ENCODE results near the gene PFKFB4. TPM values are rescaled to one million over a fixed set of nuclear protein-coding genes. Genes with fewer than 3 reads are reported as not detected.

PFKFB4 gene
- total RNA-seq, 1 donor from 2014 or later: 18.2 TPM

GRCh38 chr3:48595075-48595525 lies 38.5 kb upstream of the PFKFB4 start, which contains the start of gene COL7A1:
TSS of gene COL7A1 (minus strand) at chr3:48595329. CDS start at chr3:48595159, 170 bp downstream.
- H3K36me3 ChIP-seq (ENCODE audit: control insufficient read depth, insufficient read depth, low read length): peaks cover 39% of the 10 kb centered on the region

GRCh38 chr3:48594417-48595049 lies 37.9 kb upstream of the PFKFB4 start:
- no peak for DNase-seq (ENCODE audit: low read depth)
- TF ChIP-seq CTCF (IDR thresholded peaks at IDR 0.05; ENCODE audit: insufficient read depth, low read length, severe bottlenecking): no peak
- Histone ChIP-seq H3K36me3 (ENCODE audit: control insufficient read depth, insufficient read depth, low read length) (peaks cover 43% of the 10 kb centered on the region), H3K27me3 (ENCODE audit: control insufficient read depth, insufficient read depth, low read length) (no peaks in the 10 kb centered on the region), H3K4me3 (ENCODE audit: low read depth, low read length) (peak overlapping the region; percentile 50)
- no peak for FAIRE-seq

More at GRCh38 chr3:48595075-48595525, 38.5 kb upstream of the PFKFB4 start, which contains the start of gene COL7A1:
- FAIRE-seq (no peak), DNase-seq (ENCODE audit: low read depth) (no peak)
- TF ChIP-seq CTCF (IDR thresholded peaks at IDR 0.05; ENCODE audit: insufficient read depth, low read length, severe bottlenecking): no peak
- no peaks in the 10 kb centered on the region for H3K27me3 ChIP-seq (ENCODE audit: control insufficient read depth, insufficient read depth, low read length)
- H3K4me3 ChIP-seq (ENCODE audit: low read depth, low read length): peak within 1 kb of the TSS; percentile 50

GRCh38 chr3:48593337-48593736 lies 36.7 kb upstream of the PFKFB4 start:
- peak overlapping the region; percentile 50 for H3K4me3 ChIP-seq (ENCODE audit: low read depth, low read length)
- DNase-seq (ENCODE audit: low read depth) (no peak), FAIRE-seq (no peak)
- TF ChIP-seq CTCF (IDR thresholded peaks at IDR 0.05; ENCODE audit: insufficient read depth, low read length, severe bottlenecking): no peak
- H3K36me3 ChIP-seq (ENCODE audit: control insufficient read depth, insufficient read depth, low read length): peaks cover 51% of the 10 kb centered on the region
- H3K27me3 ChIP-seq (ENCODE audit: control insufficient read depth, insufficient read depth, low read length): no peaks in the 10 kb centered on the region

GRCh38 chr3:48592519-48593087 lies 36.0 kb upstream of the PFKFB4 start:
- H3K36me3 ChIP-seq (ENCODE audit: control insufficient read depth, insufficient read depth, low read length): peaks cover 57% of the 10 kb centered on the region
- no peak for DNase-seq (ENCODE audit: low read depth)
- no peak for FAIRE-seq
- no peak for TF ChIP-seq CTCF (IDR thresholded peaks at IDR 0.05; ENCODE audit: insufficient read depth, low read length, severe bottlenecking)
- no peaks in the 10 kb centered on the region for H3K27me3 ChIP-seq (ENCODE audit: control insufficient read depth, insufficient read depth, low read length)
- no peak overlapping the region for H3K4me3 ChIP-seq (ENCODE audit: low read depth, low read length)

GRCh38 chr3:48591886-48592518 lies 35.4 kb upstream of the PFKFB4 start:
- no peak for FAIRE-seq
- Histone ChIP-seq H3K4me3 (ENCODE audit: low read depth, low read length) (no peak overlapping the region), H3K27me3 (ENCODE audit: control insufficient read depth, insufficient read depth, low read length) (no peaks in the 10 kb centered on the region), H3K36me3 (ENCODE audit: control insufficient read depth, insufficient read depth, low read length) (peaks cover 60% of the 10 kb centered on the region)
- TF ChIP-seq CTCF (IDR thresholded peaks at IDR 0.05; ENCODE audit: insufficient read depth, low read length, severe bottlenecking): no peak
- no peak for DNase-seq (ENCODE audit: low read depth)
